ENCODE data around the gene MKI67. TPM values are rescaled to one million over a fixed set of nuclear protein-coding genes. Genes with fewer than 3 reads are reported as not detected.
A peak's percentile ranks its signal among the peaks of the same experiment; 100 is the strongest.

MKI67 gene
- total RNA-seq, 2 experiments from 2014 or later = 333 to 418 TPM

- no peaks in the 10 kb centered on the region for H3K9me3 Mint-ChIP-seq (ENCODE audit: low read depth)
- peaks cover 7% of the 10 kb centered on the region for H3K36me3 Mint-ChIP-seq
- H3K27ac Mint-ChIP-seq = no peak overlapping the region
- no peak for ATAC-seq
- no peak overlapping the region for H3K4me3 Mint-ChIP-seq
- CTCF ChIA-PET = interaction anchor here (0.7 to 6.9 kb wide), 4 partner anchors 33 to 70 kb away, joined by 3 to 65 read pairs (median 4); no protein-coding TSS in a partner anchor
- no peaks in the 10 kb centered on the region for H3K4me1 Mint-ChIP-seq
- DNase-seq = no peak
- no peaks in the 10 kb centered on the region for H3K27me3 Mint-ChIP-seq
These were observed 44.5 kb downstream of the MKI67 start for GRCh38 chr10:128081720-128082119.

- no peaks in the 10 kb centered on the region for H3K4me1 Mint-ChIP-seq
- no peaks in the 10 kb centered on the region for H3K27me3 Mint-ChIP-seq
- no peaks in the 10 kb centered on the region for H3K9me3 Mint-ChIP-seq (ENCODE audit: low read depth)
- H3K36me3 Mint-ChIP-seq = peaks cover 8% of the 10 kb centered on the region
- CTCF ChIA-PET = interaction anchor here (0.7 to 6.9 kb wide), 3 partner anchors 33 to 69 kb away, joined by 3 to 65 read pairs (median 4); no protein-coding TSS in a partner anchor
- H3K4me3 Mint-ChIP-seq = no peak overlapping the region
- no peak overlapping the region for H3K27ac Mint-ChIP-seq
- DNase-seq (no peak), ATAC-seq (no peak)
These were observed 45.0 kb downstream of the MKI67 start for GRCh38 chr10:128081222-128081621.

GRCh38 chr10:128080641-128081040 is 45.6 kb downstream of the MKI67 start:
- no peak for ATAC-seq
- Mint-ChIP-seq H3K27me3 (no peaks in the 10 kb centered on the region), H3K4me3 (no peak overlapping the region), H3K27ac (no peak overlapping the region), H3K4me1 (no peaks in the 10 kb centered on the region), H3K36me3 (peaks cover 10% of the 10 kb centered on the region), H3K9me3 (ENCODE audit: low read depth) (no peaks in the 10 kb centered on the region)
- CTCF ChIA-PET = interaction anchor here (0.7 to 6.9 kb wide), 6 partner anchors 9 to 69 kb away, joined by 3 to 65 read pairs (median 4); no protein-coding TSS in a partner anchor
- DNase-seq = no peak

- Mint-ChIP-seq H3K9me3 (ENCODE audit: low read depth) (no peaks in the 10 kb centered on the region), H3K4me3 (no peak overlapping the region), H3K27me3 (no peaks in the 10 kb centered on the region), H3K36me3 (peaks cover 12% of the 10 kb centered on the region), H3K27ac (no peak overlapping the region), H3K4me1 (no peaks in the 10 kb centered on the region)
- DNase-seq (peak; percentile 31), ATAC-seq (no peak)
- CTCF ChIA-PET = interaction anchor here (0.9 to 6.9 kb wide), 8 partner anchors 9 to 74 kb away, joined by 3 to 65 read pairs (median 4); no protein-coding TSS in a partner anchor
These were observed 46.0 kb downstream of the MKI67 start for GRCh38 chr10:128080231-128080630.

- peak; percentile 75 for ATAC-seq
- no peaks in the 10 kb centered on the region for H3K27me3 Mint-ChIP-seq
- H3K4me3 Mint-ChIP-seq = no peak overlapping the region
- H3K9me3 Mint-ChIP-seq (ENCODE audit: low read depth) = no peaks in the 10 kb centered on the region
- DNase-seq = peak; percentile 61
- H3K36me3 Mint-ChIP-seq = peaks cover 26% of the 10 kb centered on the region
- CTCF ChIA-PET = interaction anchor here (0.6 to 6.9 kb wide), 15 partner anchors 9 to 80 kb away, joined by 3 to 65 read pairs (median 5); partner anchors contain the start of gene MKI67
- H3K27ac Mint-ChIP-seq = no peak overlapping the region
- H3K4me1 Mint-ChIP-seq = peaks cover 13% of the 10 kb centered on the region
These were observed 47.9 kb downstream of the MKI67 start for GRCh38 chr10:128078136-128078969.

- Mint-ChIP-seq H3K9me3 (ENCODE audit: low read depth) (no peaks in the 10 kb centered on the region), H3K4me1 (peaks cover 19% of the 10 kb centered on the region), H3K27ac (no peak overlapping the region), H3K27me3 (no peaks in the 10 kb centered on the region), H3K36me3 (peaks cover 32% of the 10 kb centered on the region), H3K4me3 (no peak overlapping the region)
- ATAC-seq = no peak
- DNase-seq = peak; percentile 36
- CTCF ChIA-PET = interaction anchor here (1.0 to 2.0 kb wide), 6 partner anchors 15 to 103 kb away, joined by 3 to 11 read pairs (median 4); no protein-coding TSS in a partner anchor
These were observed 48.9 kb downstream of the MKI67 start for GRCh38 chr10:128077155-128077875.

GRCh38 chr10:128074589-128074988 is 51.6 kb downstream of the MKI67 start:
- H3K9me3 Mint-ChIP-seq (ENCODE audit: low read depth) = no peaks in the 10 kb centered on the region

GRCh38 chr10:128073890-128074289 is 52.3 kb downstream of the MKI67 start:
- Mint-ChIP-seq H3K9me3 (ENCODE audit: low read depth) (no peaks in the 10 kb centered on the region), H3K4me1 (peaks cover 21% of the 10 kb centered on the region), H3K36me3 (peaks cover 33% of the 10 kb centered on the region), H3K4me3 (no peak overlapping the region), H3K27me3 (no peaks in the 10 kb centered on the region), H3K27ac (no peak overlapping the region)
- DNase-seq (no peak), ATAC-seq (no peak)
- CTCF ChIA-PET = interaction anchor here (1.2 to 8.1 kb wide), 3 partner anchors 28 to 79 kb away, joined by 3 to 185 read pairs (median 3); no protein-coding TSS in a partner anchor

More at GRCh38 chr10:128074589-128074988, 51.6 kb downstream of the MKI67 start:
- Mint-ChIP-seq H3K4me1 (peaks cover 21% of the 10 kb centered on the region), H3K27ac (no peak overlapping the region), H3K4me3 (no peak overlapping the region), H3K36me3 (peaks cover 37% of the 10 kb centered on the region), H3K27me3 (no peaks in the 10 kb centered on the region)
- ATAC-seq = no peak
- CTCF ChIA-PET = interaction anchor here (0.8 kb wide), 1 partner anchor 51 kb away, joined by 3 read pairs; no protein-coding TSS in a partner anchor
- no peak for DNase-seq

GRCh38 chr10:128072941-128073645 is 53.1 kb downstream of the MKI67 start:
- peaks cover 21% of the 10 kb centered on the region for H3K4me1 Mint-ChIP-seq

GRCh38 chr10:128072046-128072445 is 54.2 kb downstream of the MKI67 start:
- Mint-ChIP-seq H3K4me3 (no peak overlapping the region), H3K27ac (no peak overlapping the region), H3K27me3 (no peaks in the 10 kb centered on the region), H3K4me1 (peaks cover 25% of the 10 kb centered on the region), H3K9me3 (ENCODE audit: low read depth) (peaks cover 4% of the 10 kb centered on the region), H3K36me3 (peaks cover 38% of the 10 kb centered on the region)
- ATAC-seq (no peak), DNase-seq (no peak)
- CTCF ChIA-PET = interaction anchor here (0.8 to 8.1 kb wide), 6 partner anchors 9 to 105 kb away, joined by 3 to 185 read pairs (median 5); no protein-coding TSS in a partner anchor

More at GRCh38 chr10:128072941-128073645, 53.1 kb downstream of the MKI67 start:
- no peaks in the 10 kb centered on the region for H3K9me3 Mint-ChIP-seq (ENCODE audit: low read depth)
- DNase-seq (no peak), ATAC-seq (no peak)
- H3K4me3 Mint-ChIP-seq = no peak overlapping the region
- no peak overlapping the region for H3K27ac Mint-ChIP-seq
- CTCF ChIA-PET = interaction anchor here (1.1 to 8.1 kb wide), 4 partner anchors 28 to 104 kb away, joined by 3 to 185 read pairs (median 3); no protein-coding TSS in a partner anchor
- peaks cover 33% of the 10 kb centered on the region for H3K36me3 Mint-ChIP-seq
- H3K27me3 Mint-ChIP-seq = no peaks in the 10 kb centered on the region

GRCh38 chr10:128071417-128071782 is 54.8 kb downstream of the MKI67 start:
- H3K27me3 Mint-ChIP-seq = no peaks in the 10 kb centered on the region
- H3K4me1 Mint-ChIP-seq = peaks cover 26% of the 10 kb centered on the region
- peaks cover 4% of the 10 kb centered on the region for H3K9me3 Mint-ChIP-seq (ENCODE audit: low read depth)
- ATAC-seq (no peak), DNase-seq (no peak)
- peaks cover 43% of the 10 kb centered on the region for H3K36me3 Mint-ChIP-seq
- no peak overlapping the region for H3K4me3 Mint-ChIP-seq
- CTCF ChIA-PET = interaction anchor here (1.1 to 8.1 kb wide), 7 partner anchors 8 to 79 kb away, joined by 3 to 185 read pairs (median 4); no protein-coding TSS in a partner anchor
- no peak overlapping the region for H3K27ac Mint-ChIP-seq

- CTCF ChIA-PET = interaction anchor here (1.1 to 8.1 kb wide), 12 partner anchors 8 to 164 kb away, joined by 3 to 185 read pairs (median 5); partner anchors contain the start of gene PTPRE
- Mint-ChIP-seq H3K36me3 (peaks cover 46% of the 10 kb centered on the region), H3K9me3 (ENCODE audit: low read depth) (peaks cover 4% of the 10 kb centered on the region)
These were observed 55.4 kb downstream of the MKI67 start for GRCh38 chr10:128070721-128071416.

More at GRCh38 chr10:128070721-128071416, 55.4 kb downstream of the MKI67 start:
- no peak for ATAC-seq
- Mint-ChIP-seq H3K4me1 (peaks cover 30% of the 10 kb centered on the region), H3K27ac (no peak overlapping the region), H3K27me3 (no peaks in the 10 kb centered on the region), H3K4me3 (no peak overlapping the region)
- DNase-seq = no peak
